Neural cell (in vitro differentiated cells): Measurements from ENCODE around the gene CREB3L1.

ENCODE experiments used
- EP300 ChIP-seq: fragments of 450-650 bp; conservative IDR thresholded peaks from 2 replicates; pipeline ENCODE4 v1.6.1; 2014; ENCODE audit warnings: antibody characterized with exemption, mild to moderate bottlenecking, moderate library complexity; ENCODE audit not compliant: poor library complexity, severe bottlenecking
- EZH2 ChIP-seq: fragments of 200-600, 300-800 bp; shearing (Covaris generic), sonication (generic); IDR thresholded peaks from 2 replicates; pipeline ENCODE4 v1.6.1; 2014; ENCODE audit warnings: antibody characterized with exemption, low read length, borderline replicate concordance, mild to moderate bottlenecking; ENCODE audit not compliant: insufficient read depth, poor library complexity, severe bottlenecking
- POLR2AphosphoS5 ChIP-seq: IDR thresholded peaks from 2 replicates; pipeline ENCODE4 v1.6.1; 2012
- RAD21 ChIP-seq: fragments of 450-650 bp; conservative IDR thresholded peaks from 2 replicates; pipeline ENCODE4 v1.6.1; 2014; ENCODE audit warnings: antibody characterized with exemption, mild to moderate bottlenecking, moderate library complexity
- TF ChIP-seq, protein P1 (sequence below): fragments of 450-650 bp; IDR thresholded peaks from 2 replicates; pipeline ENCODE4 v1.5.1; 2014; ENCODE audit warnings: antibody characterized with exemption, mild to moderate bottlenecking, moderate library complexity; ENCODE audit not compliant: poor library complexity, severe bottlenecking
- TF ChIP-seq, protein P2 (sequence below): IDR thresholded peaks from 2 replicates; pipeline ENCODE4 v1.6.1; 2012; ENCODE audit warnings: borderline replicate concordance

DNA sequence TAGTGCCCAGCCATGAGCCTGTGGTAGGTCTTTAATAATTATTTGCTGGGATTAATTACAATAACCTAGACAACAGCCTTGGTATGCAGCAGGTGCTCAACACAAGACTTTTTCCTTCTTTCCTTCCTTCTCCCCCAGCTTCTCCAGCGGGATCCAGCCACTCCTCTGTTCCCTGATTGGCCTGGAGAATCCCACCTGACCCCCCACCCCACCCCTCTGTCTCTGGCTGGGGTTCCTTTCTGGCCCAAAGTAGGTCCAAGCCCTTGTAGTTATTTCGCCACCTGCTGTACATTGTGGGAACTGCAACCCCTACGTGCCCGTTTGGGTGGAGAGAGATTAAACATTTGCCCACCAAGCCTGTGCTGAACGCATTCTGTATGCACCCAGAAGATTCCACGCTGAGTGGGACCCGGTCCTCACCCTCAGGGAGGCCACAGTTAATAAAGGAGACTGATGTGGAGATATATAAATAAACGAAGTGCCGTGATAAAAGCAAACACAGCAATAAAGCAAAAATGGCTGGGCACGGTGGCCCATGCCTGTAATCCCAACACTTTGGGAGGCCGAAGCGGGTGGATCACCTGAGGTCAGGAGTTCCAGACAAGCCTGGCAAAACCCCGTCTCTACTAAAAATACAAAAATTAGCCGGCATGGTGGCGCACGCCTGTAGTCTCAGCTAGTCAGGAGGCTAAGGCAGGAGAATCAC is 37.7 kb downstream of the CREB3L1 start:
- TF ChIP-seq, protein P1, sequence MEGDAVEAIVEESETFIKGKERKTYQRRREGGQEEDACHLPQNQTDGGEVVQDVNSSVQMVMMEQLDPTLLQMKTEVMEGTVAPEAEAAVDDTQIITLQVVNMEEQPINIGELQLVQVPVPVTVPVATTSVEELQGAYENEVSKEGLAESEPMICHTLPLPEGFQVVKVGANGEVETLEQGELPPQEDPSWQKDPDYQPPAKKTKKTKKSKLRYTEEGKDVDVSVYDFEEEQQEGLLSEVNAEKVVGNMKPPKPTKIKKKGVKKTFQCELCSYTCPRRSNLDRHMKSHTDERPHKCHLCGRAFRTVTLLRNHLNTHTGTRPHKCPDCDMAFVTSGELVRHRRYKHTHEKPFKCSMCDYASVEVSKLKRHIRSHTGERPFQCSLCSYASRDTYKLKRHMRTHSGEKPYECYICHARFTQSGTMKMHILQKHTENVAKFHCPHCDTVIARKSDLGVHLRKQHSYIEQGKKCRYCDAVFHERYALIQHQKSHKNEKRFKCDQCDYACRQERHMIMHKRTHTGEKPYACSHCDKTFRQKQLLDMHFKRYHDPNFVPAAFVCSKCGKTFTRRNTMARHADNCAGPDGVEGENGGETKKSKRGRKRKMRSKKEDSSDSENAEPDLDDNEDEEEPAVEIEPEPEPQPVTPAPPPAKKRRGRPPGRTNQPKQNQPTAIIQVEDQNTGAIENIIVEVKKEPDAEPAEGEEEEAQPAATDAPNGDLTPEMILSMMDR = peak; percentile 56
- TF ChIP-seq, protein P2, sequence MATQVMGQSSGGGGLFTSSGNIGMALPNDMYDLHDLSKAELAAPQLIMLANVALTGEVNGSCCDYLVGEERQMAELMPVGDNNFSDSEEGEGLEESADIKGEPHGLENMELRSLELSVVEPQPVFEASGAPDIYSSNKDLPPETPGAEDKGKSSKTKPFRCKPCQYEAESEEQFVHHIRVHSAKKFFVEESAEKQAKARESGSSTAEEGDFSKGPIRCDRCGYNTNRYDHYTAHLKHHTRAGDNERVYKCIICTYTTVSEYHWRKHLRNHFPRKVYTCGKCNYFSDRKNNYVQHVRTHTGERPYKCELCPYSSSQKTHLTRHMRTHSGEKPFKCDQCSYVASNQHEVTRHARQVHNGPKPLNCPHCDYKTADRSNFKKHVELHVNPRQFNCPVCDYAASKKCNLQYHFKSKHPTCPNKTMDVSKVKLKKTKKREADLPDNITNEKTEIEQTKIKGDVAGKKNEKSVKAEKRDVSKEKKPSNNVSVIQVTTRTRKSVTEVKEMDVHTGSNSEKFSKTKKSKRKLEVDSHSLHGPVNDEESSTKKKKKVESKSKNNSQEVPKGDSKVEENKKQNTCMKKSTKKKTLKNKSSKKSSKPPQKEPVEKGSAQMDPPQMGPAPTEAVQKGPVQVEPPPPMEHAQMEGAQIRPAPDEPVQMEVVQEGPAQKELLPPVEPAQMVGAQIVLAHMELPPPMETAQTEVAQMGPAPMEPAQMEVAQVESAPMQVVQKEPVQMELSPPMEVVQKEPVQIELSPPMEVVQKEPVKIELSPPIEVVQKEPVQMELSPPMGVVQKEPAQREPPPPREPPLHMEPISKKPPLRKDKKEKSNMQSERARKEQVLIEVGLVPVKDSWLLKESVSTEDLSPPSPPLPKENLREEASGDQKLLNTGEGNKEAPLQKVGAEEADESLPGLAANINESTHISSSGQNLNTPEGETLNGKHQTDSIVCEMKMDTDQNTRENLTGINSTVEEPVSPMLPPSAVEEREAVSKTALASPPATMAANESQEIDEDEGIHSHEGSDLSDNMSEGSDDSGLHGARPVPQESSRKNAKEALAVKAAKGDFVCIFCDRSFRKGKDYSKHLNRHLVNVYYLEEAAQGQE = no peak
- TF ChIP-seq POLR2AphosphoS5 (no peak), EZH2 (no peak), EP300 (no peak), RAD21 (peak; percentile 25)
